Parathyroid adenoma (tissue), 2 donors: ENCODE data around the gene CRB1.
"Not testable (repeated sequence)": the region's sequence is repeated elsewhere in the genome, so short reads cannot be mapped to it uniquely, and the experiment has no call there.

Experiments
- H2AFZ ChIP-seq: fragments of 300-600 bp; sonication (generic); one replicate; pipeline ENCODE4 v1.7.0; 2017; ENCODE audit warnings: antibody characterized with exemption, mild to moderate bottlenecking
- H3K27ac ChIP-seq: fragments of 300-600 bp; sonication (generic); one replicate; pipeline ENCODE4 v1.7.0; 2017
- H3K27me3 ChIP-seq: fragments of 300-600 bp; sonication (generic); one replicate; pipeline ENCODE4 v1.7.0; 2017; ENCODE audit warnings: low read length; ENCODE audit not compliant: control insufficient read depth, insufficient read depth
- H3K36me3 ChIP-seq: fragments of 300-600 bp; sonication (generic); one replicate; pipeline ENCODE4 v1.7.0; 2017; ENCODE audit warnings: low read length; ENCODE audit not compliant: control insufficient read depth, insufficient read depth
- H3K4me1 ChIP-seq: fragments of 300-600 bp; sonication (generic); one replicate; pipeline ENCODE4 v1.7.0; 2017; ENCODE audit warnings: control low read depth
- H3K4me2 ChIP-seq: fragments of 300-600 bp; sonication (generic); one replicate; pipeline ENCODE4 v1.7.0; 2017; ENCODE audit warnings: low read length
- H3K4me3 ChIP-seq: fragments of 300-600 bp; sonication (generic); one replicate; pipeline ENCODE4 v1.7.0; 2017; ENCODE audit warnings: low read depth, low read length
- H3K79me2 ChIP-seq: fragments of 300-600 bp; sonication (generic); one replicate; pipeline ENCODE4 v1.7.0; 2017; ENCODE audit warnings: control low read depth
- H3K9ac ChIP-seq: fragments of 300-600 bp; sonication (generic); one replicate; pipeline ENCODE4 v1.7.0; 2017; ENCODE audit warnings: mild to moderate bottlenecking
- H3K9me3 ChIP-seq: fragments of 300-600 bp; sonication (generic); one replicate; pipeline ENCODE4 v1.7.0; 2017; ENCODE audit warnings: low read length; ENCODE audit not compliant: control insufficient read depth
- CTCF ChIP-seq: fragments of 300-600 bp; sonication (generic); IDR thresholded peaks from one replicate; pipeline ENCODE4 v1.7.0; 2017; ENCODE audit warnings: antibody characterized with exemption, mild to moderate bottlenecking
- donor health status: primary hyperparathyroidism.

Gene CRB1

DNA sequence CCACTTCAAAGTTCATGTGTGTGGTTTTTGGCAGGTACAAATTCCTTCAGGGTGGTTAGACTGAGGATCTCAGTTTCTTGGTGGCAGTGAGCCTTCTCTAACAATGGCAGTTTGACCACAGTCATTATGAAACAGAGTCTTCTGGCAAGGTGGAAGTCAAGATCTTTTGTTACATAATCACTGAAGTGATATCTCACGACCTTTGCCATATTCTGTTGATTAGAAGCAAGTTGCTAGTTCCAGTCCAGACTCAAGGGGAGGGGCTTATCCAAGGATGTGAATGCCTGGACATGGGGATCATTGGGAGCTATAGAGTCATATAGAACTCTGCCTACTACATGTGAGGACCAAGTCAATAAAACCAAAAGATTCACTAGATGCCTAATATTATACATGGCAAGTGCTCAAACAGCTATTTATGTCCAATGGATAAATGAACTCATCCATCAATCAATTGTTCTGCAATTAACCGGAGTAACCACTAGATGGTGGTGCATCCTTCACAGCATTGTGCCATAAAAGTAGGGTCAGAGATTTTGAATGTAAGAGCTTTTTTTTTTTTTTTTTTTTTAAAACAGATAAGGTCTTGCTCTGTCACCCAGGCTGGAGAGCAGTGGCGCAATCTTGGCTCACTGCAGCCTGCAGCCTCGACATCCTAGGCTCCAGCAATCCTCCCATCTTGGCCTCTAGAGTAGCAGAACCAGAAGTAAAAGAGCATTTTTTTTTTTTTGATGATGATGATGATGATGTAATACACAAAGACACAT lies 131.9 kb downstream of the CRB1 start:
- no peaks in the 10 kb centered on the region for H3K79me2 ChIP-seq
- no peaks in the 10 kb centered on the region for H3K36me3 ChIP-seq

DNA sequence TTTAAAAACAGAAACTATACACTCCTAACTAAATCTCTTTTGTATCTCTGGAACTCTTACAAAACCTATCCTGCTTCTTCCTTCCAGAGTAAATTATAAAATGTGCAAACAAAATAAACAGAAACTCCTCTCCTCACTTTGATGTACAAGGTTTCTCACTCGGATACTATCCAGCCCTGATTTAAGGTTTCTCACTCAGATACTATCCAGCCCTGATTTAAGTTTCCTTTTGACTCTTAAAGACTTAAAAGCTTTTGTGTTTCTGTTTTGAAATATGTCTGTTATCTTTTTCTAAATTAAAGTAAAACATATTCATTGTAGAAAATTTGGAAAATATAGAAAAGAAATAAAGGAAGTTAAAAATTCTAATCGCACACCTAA lies 132.5 kb downstream of the CRB1 start:
- Histone ChIP-seq H3K27me3 (no peaks in the 10 kb centered on the region), H3K9ac (no peak overlapping the region), H3K4me3 (no peak overlapping the region), H3K4me2 (no peak overlapping the region), H3K27ac (no peak overlapping the region), H3K79me2 (no peaks in the 10 kb centered on the region), H2AFZ (no peak overlapping the region), H3K4me1 (no peaks in the 10 kb centered on the region), H3K36me3 (no peaks in the 10 kb centered on the region), H3K9me3 (no peaks in the 10 kb centered on the region)
- no peak for TF ChIP-seq CTCF

More for the DNA sequence above, 131.9 kb downstream of the CRB1 start:
- no peak overlapping the region for H3K27ac ChIP-seq
- H3K4me3 ChIP-seq, result no peak overlapping the region
- H3K9me3 ChIP-seq, result no peaks in the 10 kb centered on the region
- H3K27me3 ChIP-seq, result no peaks in the 10 kb centered on the region
- no peak overlapping the region for H2AFZ ChIP-seq
- TF ChIP-seq CTCF, result no peak
- no peak overlapping the region for H3K4me2 ChIP-seq
- H3K4me1 ChIP-seq, result no peaks in the 10 kb centered on the region
- H3K9ac ChIP-seq, result no peak overlapping the region

DNA sequence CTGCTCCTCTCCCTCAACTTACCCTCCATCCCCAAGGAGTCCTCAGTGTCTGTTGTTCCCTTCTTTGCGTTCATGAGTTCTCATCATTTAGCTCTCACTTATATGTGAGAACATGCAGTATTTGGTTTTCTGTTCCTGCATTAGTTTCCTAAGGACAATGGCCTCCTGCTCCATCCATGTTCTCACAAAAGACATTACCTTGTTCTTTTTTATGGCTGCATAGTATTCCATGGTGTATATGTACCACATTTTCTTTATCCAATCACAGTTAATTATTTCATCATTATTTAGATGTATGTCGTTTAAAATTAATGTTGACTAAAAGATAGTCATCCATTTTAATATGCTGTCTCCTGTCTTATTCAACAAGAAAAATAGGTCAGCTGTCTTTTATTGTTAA lies 134.1 kb downstream of the CRB1 start:
- H3K4me3 ChIP-seq, result no peak overlapping the region

DNA sequence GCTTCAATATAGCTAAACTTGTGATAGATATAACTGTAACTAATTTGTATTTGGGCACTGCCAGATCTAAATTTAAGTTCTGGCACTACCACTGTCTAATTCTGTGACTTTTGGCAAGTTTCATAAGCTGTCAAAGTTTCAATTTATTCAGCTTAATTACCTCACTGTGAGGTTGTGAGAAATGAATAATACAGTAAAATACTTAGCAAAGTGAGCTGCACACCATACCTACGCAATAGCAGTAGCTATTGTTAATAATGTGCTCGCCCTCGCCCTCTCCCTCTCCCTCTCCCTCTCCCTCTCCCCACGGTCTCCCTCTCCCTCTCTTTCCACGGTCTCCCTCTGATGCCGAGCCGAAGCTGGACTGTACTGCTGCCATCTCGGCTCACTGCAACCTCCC lies 136.7 kb downstream of the CRB1 start:
- H3K9ac ChIP-seq, H3K4me3 ChIP-seq, H2AFZ ChIP-seq, H3K79me2 ChIP-seq, H3K4me2 ChIP-seq, H3K9me3 ChIP-seq, H3K27ac ChIP-seq, H3K27me3 ChIP-seq, H3K36me3 ChIP-seq, H3K4me1 ChIP-seq: not testable (repeated sequence)

More for the DNA sequence above, 134.1 kb downstream of the CRB1 start:
- Histone ChIP-seq H3K9ac (no peak overlapping the region), H3K79me2 (no peaks in the 10 kb centered on the region), H2AFZ (no peak overlapping the region), H3K27ac (no peak overlapping the region), H3K4me1 (no peaks in the 10 kb centered on the region), H3K27me3 (no peaks in the 10 kb centered on the region), H3K4me2 (no peak overlapping the region), H3K9me3 (no peaks in the 10 kb centered on the region), H3K36me3 (no peaks in the 10 kb centered on the region)
- TF ChIP-seq CTCF, result no peak

GRCh38 chr1:197405614-197406013 lies 137.6 kb downstream of the CRB1 start:
- H3K27me3 ChIP-seq, H3K4me3 ChIP-seq, H3K9me3 ChIP-seq, H3K9ac ChIP-seq, H3K36me3 ChIP-seq, H3K79me2 ChIP-seq, H2AFZ ChIP-seq, H3K4me1 ChIP-seq, H3K27ac ChIP-seq, H3K4me2 ChIP-seq: not testable (repeated sequence)

DNA sequence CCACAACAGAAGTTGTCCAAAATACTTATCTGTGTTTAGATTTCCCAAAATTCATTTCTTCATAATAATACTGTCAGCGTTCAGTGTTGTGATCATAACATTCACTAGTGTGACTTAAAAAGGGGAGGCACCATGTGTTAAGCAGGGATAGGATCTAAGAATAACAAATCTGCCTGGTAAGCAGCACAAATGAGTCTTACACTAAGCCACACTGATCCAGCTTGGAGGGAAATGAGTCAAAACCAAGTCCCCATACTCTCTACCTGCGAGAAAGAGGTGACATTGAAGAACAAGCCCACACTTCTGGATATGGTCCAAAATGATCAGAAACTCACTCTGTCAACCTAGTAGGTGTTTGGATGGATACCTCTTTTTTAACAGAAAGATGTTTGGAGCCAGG lies 145.5 kb downstream of the CRB1 start:
- H3K9ac ChIP-seq, result no peak overlapping the region
- no peaks in the 10 kb centered on the region for H3K9me3 ChIP-seq
- H3K27ac ChIP-seq, result no peak overlapping the region
- H3K79me2 ChIP-seq, result no peaks in the 10 kb centered on the region
- H2AFZ ChIP-seq, result no peak overlapping the region
- TF ChIP-seq CTCF, result no peak
- H3K27me3 ChIP-seq, result no peaks in the 10 kb centered on the region
- H3K4me1 ChIP-seq, result no peaks in the 10 kb centered on the region
- no peaks in the 10 kb centered on the region for H3K36me3 ChIP-seq
- no peak overlapping the region for H3K4me3 ChIP-seq
- no peak overlapping the region for H3K4me2 ChIP-seq
